K562 (cell line): ENCODE results near the gene CSF2.

Source experiments
- CBFA2T2 ChIP-seq: fragments of 450-650 bp; conservative IDR thresholded peaks from 2 replicates; pipeline ENCODE4 v1.6.1; 2017; ENCODE audit warnings: mild to moderate bottlenecking
- CCAR2 ChIP-seq: fragments of 200-400 bp; formaldehyde crosslinking; IDR thresholded peaks from 2 replicates; pipeline ENCODE4 v1.6.1; 2017; ENCODE audit warnings: mild to moderate bottlenecking, low read depth, low read length
- DACH1 ChIP-seq: fragments of 450-650 bp; IDR thresholded peaks from 2 replicates; pipeline ENCODE4 v1.6.1; 2018; ENCODE audit not compliant: partially characterized antibody
- ELF4 ChIP-seq: fragments of 450-650 bp; formaldehyde crosslinking; IDR thresholded peaks from 2 replicates; pipeline ENCODE4 v1.4.0; 2022; ENCODE audit warnings: missing genetic modification characterization
- GTF2A2 ChIP-seq: IDR thresholded peaks from 2 replicates; pipeline ENCODE4 v1.6.1; 2016; ENCODE audit warnings: mild to moderate bottlenecking, missing genetic modification characterization, missing compliant biosample characterization
- RAD21 ChIP-seq, 2 experiments: fragments of 250-450 bp in 1 of 2; fragments of 450-650 bp in 1 of 2; sonication (Bioruptor Pico) in 1 of 2; formaldehyde crosslinking in 1 of 2; IDR thresholded peaks in 1 of 2; conservative IDR thresholded peaks in 1 of 2; 2 replicates each; pipeline versions ENCODE4 v1.4.0 to v1.8.0; 2020 to 2022; ENCODE audit warnings: mild to moderate bottlenecking in 2 of 2, moderate library complexity in 1 of 2
- TEAD4 ChIP-seq, 2 experiments: sonication (generic) in 1 of 2; formaldehyde crosslinking in 1 of 2; IDR thresholded peaks; 2 replicates each; pipeline versions ENCODE4 v1.6.1 to v1.8.0; 2012 to 2022; ENCODE audit warnings: borderline replicate concordance in 1 of 2, inconsistent platforms in 1 of 2, low read length in 1 of 2, mild to moderate bottlenecking in 1 of 2, missing genetic modification reagents in 1 of 2
- XRCC4 ChIP-seq: IDR thresholded peaks from one replicate; pipeline ENCODE4 v1.6.1; 2011; ENCODE audit not compliant: insufficient read depth, insufficient read length; ENCODE audit errors: extremely low read depth
- YBX1 ChIP-seq: fragments of 450-650 bp; IDR thresholded peaks from 2 replicates; pipeline ENCODE4 v1.7.1; 2016; ENCODE audit warnings: mild to moderate bottlenecking
- TF ChIP-seq, protein P1 (sequence below), 3 experiments: IDR thresholded peaks in 2 of 3; conservative IDR thresholded peaks in 1 of 3; 2 replicates each; pipeline ENCODE4 v1.5.1; 2011 to 2012; ENCODE audit warnings: low read length in 3 of 3, mild to moderate bottlenecking in 3 of 3, control low read depth in 2 of 3, improper control_type of control experiment in 1 of 3, inconsistent platforms in 1 of 3, low read depth in 1 of 3, mixed read lengths in 1 of 3, moderate library complexity in 1 of 3; ENCODE audit not compliant: insufficient read depth in 2 of 3
- TF ChIP-seq, protein P2 (sequence below): fragments of 250-450 bp; sonication (Bioruptor Pico); IDR thresholded peaks from 2 replicates; pipeline ENCODE4 v1.8.0; 2022; ENCODE audit warnings: moderate library complexity, mild to moderate bottlenecking, inconsistent platforms
- TF ChIP-seq, protein P3 (sequence below): fragments of 250-450 bp; sonication (Bioruptor Pico); IDR thresholded peaks from 2 replicates; pipeline ENCODE4 v1.9.0; 2021; ENCODE audit warnings: mild to moderate bottlenecking, inconsistent platforms
- TF ChIP-seq, protein P4 (sequence below), 2 experiments: IDR thresholded peaks; 2 replicates each; pipeline ENCODE4 v1.6.1; 2011; ENCODE audit warnings: borderline replicate concordance in 1 of 2, control low read depth in 1 of 2, low read depth in 1 of 2, low read length in 1 of 2, mild to moderate bottlenecking in 1 of 2, mixed read lengths in 1 of 2, moderate library complexity in 1 of 2; ENCODE audit not compliant: insufficient read depth in 1 of 2, insufficient read length in 1 of 2, poor library complexity in 1 of 2, severe bottlenecking in 1 of 2; ENCODE audit errors: extremely low read depth in 1 of 2

DNA sequence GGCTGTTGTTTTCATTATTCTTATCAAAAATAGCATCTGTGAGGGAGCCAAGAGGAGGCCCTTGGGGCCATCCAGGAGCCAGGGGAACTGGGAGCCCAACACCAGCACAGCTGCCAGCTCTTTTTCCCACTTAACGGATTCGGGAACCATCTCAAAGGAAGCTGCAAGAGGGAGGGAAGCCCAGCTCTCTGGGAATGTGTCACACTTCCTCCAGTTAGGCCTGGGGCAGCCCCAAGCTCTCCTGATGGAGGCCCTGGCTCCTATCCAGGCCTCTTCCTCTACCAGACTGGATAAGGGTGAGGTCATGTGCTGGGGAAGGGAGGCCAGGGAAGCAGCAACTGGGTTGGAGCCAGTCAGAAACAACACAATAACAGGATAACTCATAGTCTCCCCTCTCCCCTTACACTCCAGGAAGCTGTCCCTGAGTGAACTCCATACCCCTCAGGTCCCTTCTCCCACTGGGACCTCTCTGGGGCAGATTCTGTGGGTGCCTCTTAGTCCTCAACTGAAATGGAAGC is 12.7 kb downstream of the CSF2 start:
- TF ChIP-seq RAD21 (CRISPR knock-in tag; conservative IDR thresholded peaks at IDR 0.05 in 1 of 2, IDR thresholded peaks at IDR 0.05 in 1 of 2) (no peak), XRCC4 (no peak), DACH1 (no peak), YBX1 (no peak), GTF2A2 (tag) (no peak), ELF4 (CRISPR knock-in tag) (no peak), TEAD4 (IDR thresholded peaks at IDR 0.05; ENCODE audit: low read length) (no peak), TEAD4 (CRISPR knock-in tag; IDR thresholded peaks at IDR 0.05; ENCODE audit: borderline replicate concordance) (no peak), CCAR2 (no peak), CBFA2T2 (no peak)
- TF ChIP-seq, protein P1, sequence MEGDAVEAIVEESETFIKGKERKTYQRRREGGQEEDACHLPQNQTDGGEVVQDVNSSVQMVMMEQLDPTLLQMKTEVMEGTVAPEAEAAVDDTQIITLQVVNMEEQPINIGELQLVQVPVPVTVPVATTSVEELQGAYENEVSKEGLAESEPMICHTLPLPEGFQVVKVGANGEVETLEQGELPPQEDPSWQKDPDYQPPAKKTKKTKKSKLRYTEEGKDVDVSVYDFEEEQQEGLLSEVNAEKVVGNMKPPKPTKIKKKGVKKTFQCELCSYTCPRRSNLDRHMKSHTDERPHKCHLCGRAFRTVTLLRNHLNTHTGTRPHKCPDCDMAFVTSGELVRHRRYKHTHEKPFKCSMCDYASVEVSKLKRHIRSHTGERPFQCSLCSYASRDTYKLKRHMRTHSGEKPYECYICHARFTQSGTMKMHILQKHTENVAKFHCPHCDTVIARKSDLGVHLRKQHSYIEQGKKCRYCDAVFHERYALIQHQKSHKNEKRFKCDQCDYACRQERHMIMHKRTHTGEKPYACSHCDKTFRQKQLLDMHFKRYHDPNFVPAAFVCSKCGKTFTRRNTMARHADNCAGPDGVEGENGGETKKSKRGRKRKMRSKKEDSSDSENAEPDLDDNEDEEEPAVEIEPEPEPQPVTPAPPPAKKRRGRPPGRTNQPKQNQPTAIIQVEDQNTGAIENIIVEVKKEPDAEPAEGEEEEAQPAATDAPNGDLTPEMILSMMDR (IDR thresholded peaks at IDR 0.05 in 2 of 3, conservative IDR thresholded peaks at IDR 0.05 in 1 of 3; ENCODE audit: insufficient read depth in 2 of 3, low read depth in 1 of 3, low read length in 3 of 3): no peak
- TF ChIP-seq, protein P2, sequence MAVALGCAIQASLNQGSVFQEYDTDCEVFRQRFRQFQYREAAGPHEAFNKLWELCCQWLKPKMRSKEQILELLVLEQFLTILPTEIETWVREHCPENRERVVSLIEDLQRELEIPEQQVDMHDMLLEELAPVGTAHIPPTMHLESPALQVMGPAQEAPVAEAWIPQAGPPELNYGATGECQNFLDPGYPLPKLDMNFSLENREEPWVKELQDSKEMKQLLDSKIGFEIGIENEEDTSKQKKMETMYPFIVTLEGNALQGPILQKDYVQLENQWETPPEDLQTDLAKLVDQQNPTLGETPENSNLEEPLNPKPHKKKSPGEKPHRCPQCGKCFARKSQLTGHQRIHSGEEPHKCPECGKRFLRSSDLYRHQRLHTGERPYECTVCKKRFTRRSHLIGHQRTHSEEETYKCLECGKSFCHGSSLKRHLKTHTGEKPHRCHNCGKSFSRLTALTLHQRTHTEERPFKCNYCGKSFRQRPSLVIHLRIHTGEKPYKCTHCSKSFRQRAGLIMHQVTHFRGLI (CRISPR knock-in tag): no peak
- TF ChIP-seq, protein P3, sequence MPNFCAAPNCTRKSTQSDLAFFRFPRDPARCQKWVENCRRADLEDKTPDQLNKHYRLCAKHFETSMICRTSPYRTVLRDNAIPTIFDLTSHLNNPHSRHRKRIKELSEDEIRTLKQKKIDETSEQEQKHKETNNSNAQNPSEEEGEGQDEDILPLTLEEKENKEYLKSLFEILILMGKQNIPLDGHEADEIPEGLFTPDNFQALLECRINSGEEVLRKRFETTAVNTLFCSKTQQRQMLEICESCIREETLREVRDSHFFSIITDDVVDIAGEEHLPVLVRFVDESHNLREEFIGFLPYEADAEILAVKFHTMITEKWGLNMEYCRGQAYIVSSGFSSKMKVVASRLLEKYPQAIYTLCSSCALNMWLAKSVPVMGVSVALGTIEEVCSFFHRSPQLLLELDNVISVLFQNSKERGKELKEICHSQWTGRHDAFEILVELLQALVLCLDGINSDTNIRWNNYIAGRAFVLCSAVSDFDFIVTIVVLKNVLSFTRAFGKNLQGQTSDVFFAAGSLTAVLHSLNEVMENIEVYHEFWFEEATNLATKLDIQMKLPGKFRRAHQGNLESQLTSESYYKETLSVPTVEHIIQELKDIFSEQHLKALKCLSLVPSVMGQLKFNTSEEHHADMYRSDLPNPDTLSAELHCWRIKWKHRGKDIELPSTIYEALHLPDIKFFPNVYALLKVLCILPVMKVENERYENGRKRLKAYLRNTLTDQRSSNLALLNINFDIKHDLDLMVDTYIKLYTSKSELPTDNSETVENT (CRISPR knock-in tag): no peak
- TF ChIP-seq, protein P4, sequence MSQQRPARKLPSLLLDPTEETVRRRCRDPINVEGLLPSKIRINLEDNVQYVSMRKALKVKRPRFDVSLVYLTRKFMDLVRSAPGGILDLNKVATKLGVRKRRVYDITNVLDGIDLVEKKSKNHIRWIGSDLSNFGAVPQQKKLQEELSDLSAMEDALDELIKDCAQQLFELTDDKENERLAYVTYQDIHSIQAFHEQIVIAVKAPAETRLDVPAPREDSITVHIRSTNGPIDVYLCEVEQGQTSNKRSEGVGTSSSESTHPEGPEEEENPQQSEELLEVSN (IDR thresholded peaks at IDR 0.05; ENCODE audit: borderline replicate concordance in 1 of 2, extremely low read depth in 1 of 2, insufficient read depth in 1 of 2, insufficient read length in 1 of 2, low read depth in 1 of 2, low read length in 1 of 2, poor library complexity in 1 of 2, severe bottlenecking in 1 of 2): no peak
